GM19455 (cell line): Measurements from ENCODE around the gene TTC19.
A peak's percentile ranks its signal among the peaks of the same experiment; 100 is the strongest.

Experiments used
- ATAC-seq: cut with Tn5 transposase; IDR thresholded peaks from one replicate; pipeline ENCODE4 v1.9.1; 2021; ENCODE audit not compliant: unreplicated experiment

Gene TTC19, protein sequence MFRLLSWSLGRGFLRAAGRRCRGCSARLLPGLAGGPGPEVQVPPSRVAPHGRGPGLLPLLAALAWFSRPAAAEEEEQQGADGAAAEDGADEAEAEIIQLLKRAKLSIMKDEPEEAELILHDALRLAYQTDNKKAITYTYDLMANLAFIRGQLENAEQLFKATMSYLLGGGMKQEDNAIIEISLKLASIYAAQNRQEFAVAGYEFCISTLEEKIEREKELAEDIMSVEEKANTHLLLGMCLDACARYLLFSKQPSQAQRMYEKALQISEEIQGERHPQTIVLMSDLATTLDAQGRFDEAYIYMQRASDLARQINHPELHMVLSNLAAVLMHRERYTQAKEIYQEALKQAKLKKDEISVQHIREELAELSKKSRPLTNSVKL

DNA sequence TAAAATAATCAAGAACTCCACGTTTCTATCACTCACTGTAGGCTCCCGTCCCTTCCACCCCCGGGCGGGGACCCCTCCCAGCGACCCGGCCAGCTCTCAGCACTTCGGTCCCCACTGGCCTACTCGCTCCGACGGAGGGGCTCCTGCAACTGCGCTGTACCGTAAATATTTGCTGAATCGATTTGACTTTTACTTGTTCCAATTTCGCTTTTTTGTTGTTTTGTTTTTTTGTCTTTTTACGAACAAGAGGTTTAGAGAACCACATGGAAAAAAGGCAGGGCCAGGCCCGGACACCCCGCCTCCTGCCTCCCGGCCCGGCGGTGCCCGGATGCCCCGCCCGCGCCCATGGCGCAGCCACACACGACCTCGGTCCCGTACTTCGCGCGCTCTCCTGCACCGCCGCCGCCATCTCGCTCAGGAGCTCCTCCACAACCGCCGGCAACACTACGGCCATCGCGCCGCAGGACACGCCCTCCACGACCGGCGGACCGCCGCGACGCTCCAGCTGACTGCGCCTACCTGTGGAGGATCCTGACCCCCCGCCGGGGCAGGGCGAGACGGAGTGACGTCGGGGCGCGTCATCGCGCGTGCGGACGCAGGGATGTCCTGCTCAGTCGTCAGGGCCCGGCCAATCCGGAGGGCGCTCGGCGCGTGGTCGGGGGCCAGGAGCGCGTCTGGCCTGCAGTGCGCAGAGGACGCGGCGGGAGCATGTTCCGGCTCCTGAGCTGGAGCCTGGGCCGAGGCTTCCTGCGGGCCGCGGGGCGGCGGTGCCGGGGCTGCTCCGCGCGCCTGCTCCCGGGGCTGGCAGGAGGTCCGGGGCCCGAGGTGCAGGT is at the start of gene TTC19, which contains the start of gene ZSWIM7:
TSS of gene TTC19 (plus strand) at position 684 of the 833 bp plus-strand sequence. CDS start at position 709, 25 bp downstream.
TSS of gene ZSWIM7 (minus strand) at position 564 of the 833 bp plus-strand sequence. CDS start at position 454, 110 bp downstream.
- ATAC-seq, result peak; percentile 93

DNA sequence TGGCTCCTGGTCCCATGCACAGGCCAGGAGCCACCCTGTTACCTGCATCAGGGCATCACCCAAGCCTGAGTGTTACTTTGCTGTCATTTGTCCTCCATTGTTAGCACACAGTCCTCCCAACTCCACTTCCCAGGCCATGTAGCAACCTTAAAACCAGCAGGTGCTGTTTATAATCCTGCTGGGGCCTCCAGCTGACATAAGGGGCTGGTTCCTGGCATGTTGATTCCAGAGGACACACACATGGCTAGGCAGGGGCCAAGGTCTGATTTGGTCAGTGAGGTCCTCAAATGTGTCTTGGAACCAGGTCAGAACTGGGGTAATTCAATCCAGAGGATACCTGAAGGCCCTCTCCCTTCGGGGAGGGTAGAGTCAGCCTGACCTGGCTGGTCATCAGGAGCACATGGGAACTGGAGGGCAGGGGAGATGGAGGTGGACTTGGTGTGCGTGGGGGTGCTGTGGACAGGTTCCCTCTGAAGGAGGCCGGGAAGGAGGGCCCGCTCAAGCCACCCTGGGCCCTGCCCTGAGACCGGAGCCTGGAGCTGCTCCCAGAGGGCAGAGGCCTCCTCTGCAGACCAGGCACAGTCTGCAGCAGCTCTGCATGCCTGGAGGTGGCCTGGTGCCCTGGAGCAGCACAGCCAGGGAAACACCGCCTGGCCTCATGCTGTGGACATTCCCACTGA is 48.1 kb upstream of the TTC19 start:
- no peak for ATAC-seq

DNA sequence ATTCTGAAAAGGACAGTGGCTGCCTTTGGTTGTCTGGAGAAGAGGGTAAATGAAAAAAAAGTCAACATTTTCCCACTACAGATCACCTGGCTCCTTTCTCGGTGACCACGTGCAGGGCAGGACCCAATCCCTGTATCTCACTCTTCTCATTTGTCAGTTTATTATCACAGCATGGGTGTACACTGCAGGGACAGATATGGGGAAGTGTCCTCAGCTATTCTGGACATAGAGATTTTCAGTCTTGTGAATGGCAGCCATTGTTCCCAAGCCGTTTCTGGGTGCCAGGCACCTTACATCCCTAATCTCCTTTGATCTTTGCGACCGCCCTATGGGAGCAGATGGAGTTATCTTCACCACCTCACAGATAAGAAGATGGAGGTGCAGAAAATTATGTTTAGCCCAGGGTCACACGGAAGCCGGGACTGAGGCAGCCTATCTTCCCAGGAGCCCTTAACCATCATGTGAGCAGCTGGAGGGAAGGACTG is 47.5 kb upstream of the TTC19 start:
- no peak for ATAC-seq

DNA sequence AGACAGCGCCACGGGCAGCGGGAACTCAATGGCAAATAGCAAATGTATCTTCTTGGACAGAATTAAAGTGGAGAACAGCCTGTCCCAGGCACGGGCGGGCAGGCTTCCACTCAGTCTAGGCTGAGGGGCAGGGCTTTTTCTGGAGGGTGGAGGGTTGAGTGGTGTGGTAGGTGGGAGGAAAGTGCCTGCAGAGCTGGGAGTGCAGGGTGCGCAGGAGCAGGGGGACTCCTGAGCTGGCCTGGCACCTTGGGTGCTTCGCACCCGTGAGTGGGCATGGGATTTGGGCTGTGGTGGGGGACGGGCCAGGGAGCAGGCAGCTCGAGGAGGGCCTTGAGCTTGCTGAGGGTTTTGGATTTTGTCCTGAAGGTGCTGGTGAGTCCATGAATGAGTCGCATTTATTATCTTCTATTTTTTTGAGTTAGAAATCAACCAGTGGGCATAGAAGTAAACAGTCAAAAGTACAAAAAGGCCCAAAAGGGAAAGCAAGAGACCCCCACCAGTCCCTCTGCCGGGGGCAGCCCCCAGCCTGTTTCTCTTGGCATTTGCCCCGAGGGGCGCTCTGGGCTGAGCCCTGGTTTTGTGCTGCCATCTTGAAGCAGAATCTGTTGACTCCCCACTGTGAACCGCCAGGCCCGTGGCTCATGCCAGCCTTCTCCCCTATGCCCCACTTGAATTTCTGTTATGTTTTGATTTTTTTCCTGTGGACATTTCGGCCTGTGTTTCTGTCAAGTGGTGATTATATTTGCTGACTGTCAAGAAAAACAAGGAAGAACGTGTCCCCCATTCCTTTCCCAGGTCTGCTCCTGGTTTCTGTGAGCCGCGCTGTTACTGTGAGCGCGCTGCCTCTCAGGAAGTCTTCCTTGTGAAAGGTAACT is 46.5 kb upstream of the TTC19 start:
- no peak for ATAC-seq

DNA sequence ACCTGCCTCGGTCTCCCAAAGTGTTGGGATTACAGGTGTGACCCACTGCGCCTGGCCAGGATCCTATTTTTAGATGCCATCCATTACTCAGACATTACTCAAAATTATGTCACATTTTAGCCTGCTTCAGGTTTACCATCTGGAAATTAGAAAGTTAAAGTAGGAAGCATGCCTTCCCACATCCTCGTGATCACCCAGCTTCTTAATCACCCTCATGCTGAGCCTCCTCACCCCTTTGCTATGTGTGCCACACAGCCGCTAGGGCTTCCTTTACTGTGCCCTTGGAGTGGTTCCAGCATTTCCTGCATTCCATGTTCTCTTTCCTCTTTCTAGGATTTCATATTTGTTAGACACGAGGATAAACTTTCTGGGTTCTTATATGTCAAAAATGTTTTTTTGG is 45.4 kb upstream of the TTC19 start:
- no peak for ATAC-seq

DNA sequence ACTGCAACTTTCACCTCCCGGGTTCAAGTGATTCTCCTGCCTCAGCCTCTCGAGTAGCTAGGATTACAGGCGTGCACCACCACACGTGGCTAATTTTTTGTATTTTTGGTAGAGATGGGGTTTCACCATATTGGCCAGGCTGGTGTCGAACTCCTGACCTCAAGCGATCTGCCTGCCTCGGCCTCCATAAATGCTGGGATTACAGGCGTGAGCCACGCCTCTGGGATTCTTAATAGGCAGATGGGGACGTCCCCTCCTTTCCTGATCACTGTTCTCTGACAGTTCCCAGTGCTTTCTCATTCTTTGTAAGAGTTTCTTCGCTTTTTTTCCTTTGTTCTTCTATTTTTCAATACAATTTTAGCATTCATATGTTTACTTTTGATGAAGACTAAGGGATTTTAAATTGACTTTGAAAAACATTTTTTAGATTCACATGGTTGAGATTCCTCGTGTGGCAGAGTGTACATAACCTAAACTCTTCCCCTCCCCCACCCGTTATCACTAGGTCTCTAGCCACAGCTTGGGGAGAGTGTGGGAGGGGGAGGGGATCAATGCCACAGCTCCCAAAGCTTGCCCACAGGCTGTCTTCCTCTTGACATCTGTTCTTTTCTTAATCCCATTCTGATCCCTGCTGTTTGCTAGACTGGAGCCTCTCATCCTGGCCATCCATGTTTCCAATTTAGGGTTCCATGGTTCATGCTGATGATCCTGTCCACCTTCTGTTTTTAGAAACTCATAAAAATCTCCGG is 43.7 kb upstream of the TTC19 start:
- no peak for ATAC-seq

DNA sequence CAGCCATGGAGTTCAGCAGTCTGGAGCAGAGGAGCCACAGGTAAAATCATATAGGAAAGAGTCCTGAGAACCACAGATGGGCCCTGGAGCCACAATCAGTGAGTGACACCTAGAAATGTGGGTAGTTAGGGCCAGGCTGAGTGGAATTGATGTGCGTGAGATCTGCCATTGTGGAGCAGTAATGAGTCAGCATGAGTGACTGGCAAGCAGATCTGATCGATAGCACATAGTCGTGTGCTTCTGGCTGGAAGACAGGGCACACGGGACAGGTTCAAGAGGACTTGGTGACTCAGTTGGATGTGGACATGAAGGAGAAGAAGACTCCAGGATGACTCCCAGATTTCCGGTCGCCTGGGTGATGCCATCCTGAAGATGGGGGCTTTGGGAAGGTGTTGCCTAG is 42.4 kb upstream of the TTC19 start:
- no peak for ATAC-seq

DNA sequence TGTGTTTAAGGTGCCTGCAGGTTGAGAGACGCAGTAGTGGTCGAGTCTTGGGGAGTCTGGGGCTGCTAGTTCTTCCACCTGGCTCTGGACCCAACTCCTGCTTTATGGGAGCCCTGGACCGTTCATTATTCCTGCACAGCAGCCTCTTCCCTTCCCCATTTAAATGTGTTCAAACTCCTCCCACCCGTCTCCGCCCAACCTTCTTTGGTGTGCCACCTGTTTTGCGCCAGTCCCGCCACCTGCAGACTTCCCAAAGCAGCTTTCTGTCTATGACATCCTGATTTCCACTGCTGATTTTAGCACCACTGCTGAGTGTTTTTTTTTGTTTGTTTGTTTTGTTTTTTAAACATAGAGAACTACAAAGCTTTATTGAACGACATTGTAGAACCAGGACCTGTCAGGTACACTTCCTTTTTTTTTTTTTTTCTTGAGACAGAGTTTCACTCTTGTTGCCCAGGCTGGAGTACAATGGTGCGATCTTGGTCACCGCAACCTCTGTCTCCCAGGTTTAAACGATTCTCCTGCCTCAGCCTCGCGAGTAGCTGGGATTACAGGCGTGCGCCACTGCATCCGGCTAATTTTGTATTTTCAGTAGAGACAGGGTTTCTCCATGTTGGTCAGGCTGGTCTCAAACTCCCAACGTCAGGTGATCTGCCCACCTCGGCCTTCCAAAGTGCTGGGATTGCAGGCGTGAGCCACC is 41.9 kb upstream of the TTC19 start:
- ATAC-seq, result no peak

DNA sequence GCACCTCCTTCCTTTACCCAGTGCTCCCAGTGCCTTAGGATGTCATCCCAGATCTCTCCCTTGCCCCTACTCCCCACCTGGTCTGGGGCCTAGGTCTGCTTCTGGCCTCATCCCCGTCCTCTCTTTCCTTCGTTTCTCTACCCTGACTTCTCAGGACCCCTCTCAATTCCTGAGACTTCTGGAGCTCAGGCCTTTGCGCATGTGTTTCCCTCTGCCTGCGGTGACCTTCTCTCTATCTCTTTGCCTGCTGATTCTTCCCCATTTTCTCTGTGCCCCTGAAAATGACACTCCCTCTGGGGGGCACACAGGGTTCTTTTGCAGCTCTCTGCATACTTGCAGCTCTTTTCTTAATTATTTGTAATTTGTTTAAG is 41.2 kb upstream of the TTC19 start:
- no peak for ATAC-seq

DNA sequence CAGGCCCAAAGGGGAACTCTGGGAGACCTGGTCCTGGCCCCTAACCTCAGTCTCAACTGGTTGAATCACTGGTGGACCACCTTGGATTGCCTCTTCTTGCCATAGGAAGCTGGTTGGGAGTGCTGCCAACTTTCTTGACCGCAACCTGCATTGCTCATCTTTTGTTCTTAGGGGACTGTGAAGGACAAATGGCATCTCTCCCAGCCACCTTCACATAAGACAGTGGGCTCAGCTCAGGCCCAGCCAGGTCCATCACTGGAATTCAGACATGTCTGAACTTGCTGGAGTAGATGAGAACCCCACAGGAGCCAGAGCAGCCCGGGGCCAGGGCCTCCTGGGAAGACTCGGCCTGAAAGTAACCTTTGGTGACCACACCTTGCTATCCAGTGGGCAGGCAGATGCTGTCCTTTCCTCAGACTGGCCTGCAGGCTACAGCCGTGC is 35.9 kb upstream of the TTC19 start:
- ATAC-seq, result no peak

DNA sequence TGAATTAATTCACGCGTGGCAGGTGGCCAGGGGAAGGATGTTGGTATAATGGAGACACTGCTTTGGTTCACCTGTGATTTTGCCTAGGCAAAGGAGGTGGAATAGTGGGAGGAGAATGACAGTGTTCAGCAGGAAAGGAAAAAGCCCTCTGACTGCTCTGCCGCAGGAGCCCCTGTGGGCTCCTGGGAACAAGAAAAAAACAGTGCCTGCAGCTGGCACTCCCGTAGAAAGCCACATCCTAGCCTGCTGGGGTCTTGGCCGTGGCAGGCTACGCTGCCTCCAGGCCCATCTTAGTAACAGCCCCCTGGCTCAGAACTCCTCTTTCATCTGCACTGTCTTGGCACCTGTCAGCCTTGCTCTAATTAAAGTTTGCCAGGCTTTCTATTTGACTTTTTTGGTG is 34.1 kb upstream of the TTC19 start:
- no peak for ATAC-seq

DNA sequence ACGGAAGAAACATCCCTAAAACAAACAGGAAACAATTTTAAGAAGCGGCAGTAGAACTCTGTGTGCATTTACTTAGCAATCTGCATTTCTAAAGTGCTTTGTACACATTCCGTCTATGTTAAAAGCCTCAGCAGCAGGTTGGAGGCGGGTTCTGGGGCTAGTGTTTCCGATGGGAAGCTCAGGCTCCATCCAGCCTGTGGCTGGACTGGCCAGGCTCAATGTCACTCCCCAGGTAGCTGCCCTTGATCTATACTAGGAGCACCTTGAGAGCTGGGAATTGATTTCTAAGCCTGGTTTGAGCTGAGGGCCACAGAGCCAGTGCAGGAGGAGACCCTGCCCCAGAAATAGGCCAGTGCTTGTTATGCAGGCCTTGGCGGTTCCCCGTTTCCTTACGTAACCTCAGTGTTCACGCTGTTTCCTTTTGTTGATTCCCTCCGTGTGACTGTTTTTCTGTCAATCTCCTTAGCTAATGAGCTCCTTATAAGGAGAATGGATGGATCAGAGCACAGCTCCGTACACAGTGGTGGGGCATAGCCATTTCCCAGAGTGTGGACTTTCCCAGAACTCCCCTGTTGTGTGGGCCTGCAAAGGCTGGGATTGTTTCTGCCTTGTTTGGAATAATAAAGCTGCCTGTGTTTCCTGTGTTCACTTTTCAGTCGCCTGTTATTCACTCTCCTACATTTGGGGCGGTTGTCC is 33.3 kb upstream of the TTC19 start:
- ATAC-seq, result no peak

DNA sequence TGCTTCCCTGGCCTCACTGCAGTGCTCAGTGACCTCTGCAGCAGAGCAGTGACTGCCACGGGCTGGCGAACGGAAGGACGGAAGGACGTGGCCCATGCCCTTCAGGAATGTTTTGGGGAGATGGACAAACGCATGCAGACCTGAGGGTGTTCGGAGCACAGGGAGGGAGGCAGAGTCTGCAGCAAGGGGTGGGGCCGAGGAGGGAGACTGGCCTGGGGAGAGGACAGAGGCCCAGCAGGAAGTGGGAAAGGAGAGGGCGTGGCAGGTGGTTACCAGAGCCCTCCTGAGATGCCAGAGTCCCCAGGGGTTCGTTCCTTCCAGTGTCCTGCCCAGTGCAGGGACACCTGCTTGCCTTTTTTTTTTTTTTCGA is 32.8 kb upstream of the TTC19 start:
- ATAC-seq, result no peak

DNA sequence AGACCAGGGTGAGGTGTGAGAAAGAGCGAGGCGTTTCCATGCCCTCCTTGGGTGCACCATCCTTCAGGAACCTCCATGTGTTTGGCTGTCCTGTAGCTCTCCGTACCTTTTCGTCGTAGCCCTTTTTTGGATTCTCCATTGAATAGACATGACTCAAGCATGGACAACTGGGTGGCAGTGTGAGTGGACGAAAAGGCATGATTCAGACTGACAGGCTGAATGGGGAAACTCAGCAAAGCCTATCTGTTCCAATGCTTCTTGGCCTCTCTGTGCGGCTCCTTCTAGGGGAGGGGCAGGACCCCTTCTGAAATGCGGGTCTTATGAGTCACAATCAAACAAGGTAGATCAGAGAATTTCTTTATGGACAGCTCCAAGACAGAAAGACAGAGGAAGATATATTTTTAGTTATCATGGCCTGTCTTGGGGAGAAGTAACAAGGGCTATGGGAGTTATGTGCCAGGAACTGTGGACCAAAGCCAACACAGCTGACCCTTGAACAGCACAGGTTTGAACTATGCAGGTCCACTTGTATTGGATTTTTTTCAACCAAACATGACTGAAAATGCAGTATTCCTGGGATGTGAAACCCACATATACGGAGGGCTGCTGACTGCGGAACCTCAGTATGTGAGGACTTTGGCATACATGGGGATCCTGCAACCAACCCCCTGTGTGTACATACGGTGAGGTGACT is 31.8 kb upstream of the TTC19 start:
- no peak for ATAC-seq

DNA sequence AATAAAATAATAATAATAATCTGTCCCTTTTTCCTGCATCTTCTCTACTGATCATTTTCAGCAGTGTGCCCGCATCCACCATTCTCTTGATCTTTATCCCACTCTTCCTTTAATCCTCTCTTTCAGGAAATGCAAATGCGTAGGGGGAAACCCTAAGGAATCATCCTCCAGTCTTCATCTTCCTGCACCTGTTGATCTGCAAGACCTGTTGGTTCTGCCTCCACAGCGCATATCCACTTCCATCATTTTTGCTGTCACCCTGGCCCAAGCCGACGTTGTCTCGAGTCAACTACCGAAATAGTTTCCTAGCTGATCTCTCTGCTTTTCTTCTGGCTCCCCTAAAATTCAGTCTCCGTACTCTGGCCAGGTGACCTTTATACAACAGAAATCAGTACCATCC is 30.2 kb upstream of the TTC19 start:
- ATAC-seq, result no peak

DNA sequence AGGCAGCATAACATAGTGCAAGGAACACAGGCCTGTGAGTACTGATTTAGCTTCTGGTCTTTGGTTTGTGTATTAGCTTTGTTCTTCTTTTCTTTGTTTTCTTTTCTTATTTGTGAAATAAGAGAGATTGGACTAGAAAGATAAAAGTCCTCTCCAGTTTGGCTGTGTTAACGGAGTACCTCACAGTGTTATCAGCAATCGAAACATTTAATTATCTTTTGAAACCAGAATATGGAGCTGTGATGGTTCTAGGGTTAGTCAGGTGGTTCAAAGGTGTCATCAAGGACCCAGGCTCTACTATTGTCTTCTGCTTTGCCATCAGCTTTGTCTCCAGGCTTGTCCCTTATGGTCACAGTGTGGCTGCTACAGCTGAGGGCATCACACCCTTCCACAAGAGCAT is 29.1 kb upstream of the TTC19 start:
- no peak for ATAC-seq

DNA sequence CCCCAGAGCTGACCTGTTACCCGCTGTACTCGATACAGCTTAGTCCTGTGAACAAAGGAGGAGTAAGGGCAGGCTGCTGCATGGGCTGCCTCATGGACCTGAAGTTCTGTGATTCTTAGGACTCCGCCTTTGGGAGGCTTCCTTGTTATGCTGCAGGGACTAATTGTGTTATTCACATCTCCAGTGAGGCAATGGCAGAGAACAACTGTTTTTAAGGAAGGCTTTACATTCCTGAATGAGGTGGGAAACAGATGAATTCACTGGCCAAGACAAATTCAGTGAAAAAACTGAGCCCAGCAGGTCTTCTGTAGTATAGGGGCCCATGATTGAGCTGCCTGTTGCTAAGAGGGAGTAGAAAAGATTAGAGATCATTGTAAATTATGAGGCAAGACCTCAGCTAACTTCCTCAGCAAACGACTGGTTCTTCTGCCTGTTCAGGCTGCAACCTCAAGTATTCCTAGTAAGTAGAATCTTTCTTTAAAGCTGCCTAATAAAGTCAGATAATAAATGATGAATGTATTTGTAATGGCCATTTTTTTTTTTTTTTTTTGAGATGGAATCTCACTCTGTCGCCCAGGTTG is 28.4 kb upstream of the TTC19 start:
- ATAC-seq, result no peak

DNA sequence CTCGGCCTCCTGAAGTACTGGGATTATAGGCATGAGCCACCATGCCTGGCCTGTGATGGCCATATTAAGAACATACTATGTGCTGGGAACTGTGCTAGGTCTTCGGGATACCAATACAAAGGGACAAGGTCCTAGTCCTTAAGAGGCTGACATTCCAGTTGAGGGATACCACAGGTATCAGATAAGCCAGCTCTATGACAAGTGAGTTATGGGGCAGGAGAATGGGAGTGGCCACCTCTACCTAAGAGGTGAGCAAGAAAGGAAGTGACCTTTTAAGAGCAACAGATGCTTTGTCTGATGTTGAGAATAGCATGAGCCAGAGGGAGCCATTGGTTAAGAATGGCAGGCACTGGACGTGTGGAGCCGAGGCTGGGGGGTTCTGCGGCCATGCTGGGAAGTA is 27.7 kb upstream of the TTC19 start:
- no peak for ATAC-seq
